Sigmoid colon (tissue), 4 donors: ENCODE results near the gene TMEM182.

Experiments
- CTCF ChIP-seq, 4 experiments: fragments of 450-650 bp in 3 of 4; fragments of 200-600 bp in 1 of 4; IDR thresholded peaks; one replicate each; pipeline ENCODE4 v1.5.1; 2016 to 2019; ENCODE audit warnings: antibody characterized with exemption in 4 of 4, mild to moderate bottlenecking in 3 of 4, moderate library complexity in 2 of 4
- POLR2A ChIP-seq, 2 donors: fragments of 450-650 bp; IDR thresholded peaks; one replicate each; pipeline ENCODE4 v1.6.1; 2016; ENCODE audit warnings: antibody characterized with exemption in 2 of 2, mild to moderate bottlenecking in 2 of 2, moderate library complexity in 2 of 2
- POLR2AphosphoS5 ChIP-seq, 4 donors: sonication (generic); formaldehyde crosslinking; IDR thresholded peaks; one replicate each; pipeline ENCODE4 v1.6.1; 2017; ENCODE audit warnings: antibody characterized with exemption in 4 of 4

- no peak for TF ChIP-seq POLR2A (IDR thresholded peaks at IDR 0.05)
- no peak for TF ChIP-seq CTCF (IDR thresholded peaks at IDR 0.05)
- peak in 1 of 4 donors; percentile 21 for TF ChIP-seq POLR2AphosphoS5 (IDR thresholded peaks at IDR 0.05)
Observed at GRCh38 chr2:102850888-102851287, 89.1 kb downstream of the TMEM182 start.
